Liver (tissue), 9 donors: Measurements from ENCODE around the gene PSRC1. TPM values are rescaled to one million over a fixed set of nuclear protein-coding genes. Genes with fewer than 3 reads are reported as not detected.

Source experiments
- DNase-seq: peaks from one replicate; pipeline ENCODE4 v3.0.0-alpha.2; 2017; ENCODE audit warnings: low spot score
- H3K27ac ChIP-seq, 2 donors: one replicate each; pipeline ENCODE4 v1.7.0; 2013; ENCODE audit warnings: inconsistent platforms in 2 of 2, low read length in 2 of 2, control low read depth in 1 of 2, low read depth in 1 of 2, mild to moderate bottlenecking in 1 of 2
- H3K27me3 ChIP-seq, 4 donors: one replicate each; pipeline versions ENCODE4 v1.6.1 to v1.7.0; 2013; ENCODE audit warnings: low read length in 3 of 4, inconsistent platforms in 1 of 4, mild to moderate bottlenecking in 1 of 4, moderate library complexity in 1 of 4; ENCODE audit not compliant: control insufficient read depth in 4 of 4, insufficient read depth in 4 of 4
- H3K36me3 ChIP-seq, 4 donors: one replicate each; pipeline versions ENCODE4 v1.6.1 to v1.7.0; 2013; ENCODE audit warnings: low read length in 3 of 4, mild to moderate bottlenecking in 3 of 4, low read depth in 1 of 4, moderate library complexity in 1 of 4; ENCODE audit not compliant: control insufficient read depth in 4 of 4, insufficient read depth in 3 of 4
- H3K4me1 ChIP-seq, 4 donors: one replicate each; pipeline versions ENCODE4 v1.6.1 to v1.7.0; 2013; ENCODE audit warnings: low read length in 3 of 4, mild to moderate bottlenecking in 3 of 4, moderate library complexity in 1 of 4; ENCODE audit not compliant: control insufficient read depth in 4 of 4, insufficient read depth in 4 of 4
- H3K4me3 ChIP-seq, 3 donors: one replicate each; pipeline versions ENCODE4 v1.6.1 to v1.7.0; 2013; ENCODE audit warnings: low read length in 3 of 3, control low read depth in 1 of 3, low read depth in 1 of 3, mild to moderate bottlenecking in 1 of 3
- H3K9ac ChIP-seq, 2 donors: one replicate each; pipeline ENCODE4 v1.7.0; 2013; ENCODE audit warnings: low read length in 2 of 2, mild to moderate bottlenecking in 2 of 2, moderate library complexity in 2 of 2, control low read depth in 1 of 2, low read depth in 1 of 2
- H3K9me3 ChIP-seq, 4 donors: one replicate each; pipeline versions ENCODE4 v1.6.1 to v1.7.0; 2013; ENCODE audit warnings: low read length in 3 of 4; ENCODE audit not compliant: control insufficient read depth in 4 of 4
- EGR1 ChIP-seq, 2 donors: IDR thresholded peaks; 2 replicates each; pipeline ENCODE4 v1.6.1; 2016 to 2018; ENCODE audit warnings: antibody characterized with exemption in 2 of 2, low read depth in 2 of 2
- FOXA1 ChIP-seq: IDR thresholded peaks from 2 replicates; pipeline ENCODE4 v1.6.1; 2016; ENCODE audit warnings: antibody characterized with exemption
- FOXA2 ChIP-seq: IDR thresholded peaks from 2 replicates; pipeline ENCODE4 v1.6.1; 2016; ENCODE audit warnings: antibody characterized with exemption
- GABPA ChIP-seq, 2 donors: IDR thresholded peaks in 1 of 2; conservative IDR thresholded peaks in 1 of 2; 2 replicates each; pipeline ENCODE4 v1.6.1; 2016; ENCODE audit warnings: antibody characterized with exemption in 2 of 2, mild to moderate bottlenecking in 1 of 2, moderate library complexity in 1 of 2
- HNF4A ChIP-seq, 2 donors: conservative IDR thresholded peaks; 2 replicates each; pipeline ENCODE4 v1.6.1; 2016; ENCODE audit warnings: antibody characterized with exemption in 2 of 2, mild to moderate bottlenecking in 2 of 2
- HNF4G ChIP-seq: IDR thresholded peaks from 2 replicates; pipeline ENCODE4 v1.6.1; 2016; ENCODE audit warnings: antibody characterized with exemption
- JUND ChIP-seq, 2 donors: IDR thresholded peaks; 2 replicates each; pipeline ENCODE4 v1.6.1; 2016; ENCODE audit warnings: antibody characterized with exemption in 2 of 2
- NR2F2 ChIP-seq: IDR thresholded peaks from 2 replicates; pipeline ENCODE4 v1.6.1; 2016; ENCODE audit warnings: antibody characterized with exemption
- RAD21 ChIP-seq, 2 donors: IDR thresholded peaks; 2 replicates each; pipeline ENCODE4 v1.6.1; 2016; ENCODE audit warnings: antibody characterized with exemption in 2 of 2, mild to moderate bottlenecking in 2 of 2
- RXRA ChIP-seq, 2 donors: IDR thresholded peaks; 2 replicates each; pipeline ENCODE4 v1.6.1; 2017 to 2018; ENCODE audit warnings: antibody characterized with exemption in 2 of 2, mild to moderate bottlenecking in 1 of 2
- SP1 ChIP-seq: IDR thresholded peaks from 2 replicates; pipeline ENCODE4 v1.6.1; 2018; ENCODE audit warnings: antibody characterized with exemption, mild to moderate bottlenecking
- TAF1 ChIP-seq: conservative IDR thresholded peaks from 2 replicates; pipeline ENCODE4 v1.6.1; 2016; ENCODE audit warnings: antibody characterized with exemption, mild to moderate bottlenecking
- YY1 ChIP-seq: IDR thresholded peaks from 2 replicates; pipeline ENCODE4 v1.6.1; 2016; ENCODE audit warnings: antibody characterized with exemption, mild to moderate bottlenecking
- WGBS: extraction: QIAGEN DNeasy Blood & Tissue Kit; methylation state at CpG from one replicate; pipeline ENCODE4 v1.1.7; 2013; 5-methylcytosine and 5-hydroxymethylcytosine counted together
- polyA plus RNA-seq, 2 donors: library from polyadenylated mRNA; stranded (reverse) in 1 of 2; unstranded in 1 of 2; fragments of 200-250 nt in 1 of 2; fragments of >200 nt in 1 of 2; fragmentation: Nextera tagmentation in 1 of 2; extraction: Ambion mirVana in 1 of 2; gene quantifications; one replicate each; pipeline versions ENCODE4 v1.2.1 to v1.2.3, GENCODE V29; 2013 to 2015
- total RNA-seq, 2 donors: library from RNA; depleted of rRNA; stranded (reverse); fragments of >200 nt; gene quantifications; one replicate each; pipeline ENCODE4 v1.2.3, GENCODE V29; 2014
- TF ChIP-seq, protein P1 (sequence below): IDR thresholded peaks from 2 replicates; pipeline ENCODE4 v1.6.1; 2016; ENCODE audit warnings: antibody characterized with exemption
- TF ChIP-seq, protein P2 (sequence below): IDR thresholded peaks from 2 replicates; pipeline ENCODE4 v1.6.1; 2016; ENCODE audit warnings: antibody characterized with exemption, mild to moderate bottlenecking
- TF ChIP-seq, protein P3 (sequence below): IDR thresholded peaks from 2 replicates; pipeline ENCODE4 v1.6.1; 2016; ENCODE audit warnings: antibody characterized with exemption
- TF ChIP-seq, protein P4 (sequence below): fragments of 150-350 bp; IDR thresholded peaks from 2 replicates; pipeline ENCODE4 v1.5.1; 2017; ENCODE audit warnings: improper control_type of control experiment, low read depth, low read length; ENCODE audit not compliant: missing input control
- TF ChIP-seq, protein P5 (sequence below): IDR thresholded peaks from 2 replicates; pipeline ENCODE4 v1.6.1; 2016; ENCODE audit warnings: antibody characterized with exemption
- donor health status: healthy.
- donor health status: healthy.
- donor health status: healthy.
- donor health status: healthy.
- donor health status: healthy.

Gene PSRC1
- total and polyA plus RNA-seq, 4 donors: 0.25 to 2.6 (median 1.1) TPM

DNA sequence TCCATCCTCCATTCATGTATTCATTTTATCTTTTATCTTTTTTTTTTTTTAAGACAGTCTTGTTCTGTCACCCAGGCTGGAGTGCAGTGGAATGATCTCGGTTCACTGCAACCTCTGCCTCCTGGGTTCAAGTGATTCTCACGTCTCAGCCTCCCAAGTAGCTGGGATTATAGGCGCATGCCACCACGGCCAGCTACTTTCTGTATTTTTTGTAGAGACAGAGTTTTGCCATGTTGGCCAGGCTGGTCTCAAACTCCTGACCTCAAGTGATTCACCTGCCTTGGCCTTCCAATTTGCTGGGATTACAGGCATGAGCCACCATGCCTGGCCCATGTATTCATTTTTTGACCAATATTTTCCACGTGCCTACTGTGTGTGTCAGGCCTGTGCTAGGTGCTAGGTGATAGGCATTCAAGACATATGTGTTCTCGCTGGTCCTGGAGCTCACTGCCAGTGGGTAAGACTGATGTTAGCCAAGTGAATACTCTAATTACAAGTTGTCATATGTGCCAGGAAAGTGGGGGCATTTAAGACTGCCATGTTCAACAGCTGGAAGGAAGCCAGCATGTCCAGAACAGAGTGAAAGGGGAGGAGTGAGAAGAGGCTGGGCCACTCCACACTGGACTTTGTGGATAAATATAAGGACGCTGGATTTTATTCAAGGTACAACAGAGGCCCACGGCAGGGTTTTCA is 38.9 kb downstream of the PSRC1 start:
- H3K36me3 ChIP-seq: peaks cover 0 to 2% (median under 1%) of the 10 kb centered on the region in 4 donors
- no peaks in the 10 kb centered on the region for H3K9me3 ChIP-seq
- peaks cover 0 to 16% (median 6%) of the 10 kb centered on the region in 4 donors for H3K4me1 ChIP-seq
- TF ChIP-seq GABPA (IDR thresholded peaks at IDR 0.05 in 1 of 2, conservative IDR thresholded peaks at IDR 0.05 in 1 of 2) (no peak), YY1 (no peak), FOXA2 (no peak), JUND (IDR thresholded peaks at IDR 0.05) (no peak), EGR1 (IDR thresholded peaks at IDR 0.05; ENCODE audit: low read depth in 2 of 2) (no peak), HNF4G (no peak), NR2F2 (no peak), FOXA1 (no peak), RAD21 (IDR thresholded peaks at IDR 0.05) (no peak), SP1 (no peak), TAF1 (no peak), RXRA (IDR thresholded peaks at IDR 0.05) (no peak), HNF4A (conservative IDR thresholded peaks at IDR 0.05) (no peak)
- TF ChIP-seq, protein P1, sequence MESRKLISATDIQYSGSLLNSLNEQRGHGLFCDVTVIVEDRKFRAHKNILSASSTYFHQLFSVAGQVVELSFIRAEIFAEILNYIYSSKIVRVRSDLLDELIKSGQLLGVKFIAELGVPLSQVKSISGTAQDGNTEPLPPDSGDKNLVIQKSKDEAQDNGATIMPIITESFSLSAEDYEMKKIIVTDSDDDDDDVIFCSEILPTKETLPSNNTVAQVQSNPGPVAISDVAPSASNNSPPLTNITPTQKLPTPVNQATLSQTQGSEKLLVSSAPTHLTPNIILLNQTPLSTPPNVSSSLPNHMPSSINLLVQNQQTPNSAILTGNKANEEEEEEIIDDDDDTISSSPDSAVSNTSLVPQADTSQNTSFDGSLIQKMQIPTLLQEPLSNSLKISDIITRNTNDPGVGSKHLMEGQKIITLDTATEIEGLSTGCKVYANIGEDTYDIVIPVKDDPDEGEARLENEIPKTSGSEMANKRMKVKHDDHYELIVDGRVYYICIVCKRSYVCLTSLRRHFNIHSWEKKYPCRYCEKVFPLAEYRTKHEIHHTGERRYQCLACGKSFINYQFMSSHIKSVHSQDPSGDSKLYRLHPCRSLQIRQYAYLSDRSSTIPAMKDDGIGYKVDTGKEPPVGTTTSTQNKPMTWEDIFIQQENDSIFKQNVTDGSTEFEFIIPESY: no peak
- TF ChIP-seq, protein P2, sequence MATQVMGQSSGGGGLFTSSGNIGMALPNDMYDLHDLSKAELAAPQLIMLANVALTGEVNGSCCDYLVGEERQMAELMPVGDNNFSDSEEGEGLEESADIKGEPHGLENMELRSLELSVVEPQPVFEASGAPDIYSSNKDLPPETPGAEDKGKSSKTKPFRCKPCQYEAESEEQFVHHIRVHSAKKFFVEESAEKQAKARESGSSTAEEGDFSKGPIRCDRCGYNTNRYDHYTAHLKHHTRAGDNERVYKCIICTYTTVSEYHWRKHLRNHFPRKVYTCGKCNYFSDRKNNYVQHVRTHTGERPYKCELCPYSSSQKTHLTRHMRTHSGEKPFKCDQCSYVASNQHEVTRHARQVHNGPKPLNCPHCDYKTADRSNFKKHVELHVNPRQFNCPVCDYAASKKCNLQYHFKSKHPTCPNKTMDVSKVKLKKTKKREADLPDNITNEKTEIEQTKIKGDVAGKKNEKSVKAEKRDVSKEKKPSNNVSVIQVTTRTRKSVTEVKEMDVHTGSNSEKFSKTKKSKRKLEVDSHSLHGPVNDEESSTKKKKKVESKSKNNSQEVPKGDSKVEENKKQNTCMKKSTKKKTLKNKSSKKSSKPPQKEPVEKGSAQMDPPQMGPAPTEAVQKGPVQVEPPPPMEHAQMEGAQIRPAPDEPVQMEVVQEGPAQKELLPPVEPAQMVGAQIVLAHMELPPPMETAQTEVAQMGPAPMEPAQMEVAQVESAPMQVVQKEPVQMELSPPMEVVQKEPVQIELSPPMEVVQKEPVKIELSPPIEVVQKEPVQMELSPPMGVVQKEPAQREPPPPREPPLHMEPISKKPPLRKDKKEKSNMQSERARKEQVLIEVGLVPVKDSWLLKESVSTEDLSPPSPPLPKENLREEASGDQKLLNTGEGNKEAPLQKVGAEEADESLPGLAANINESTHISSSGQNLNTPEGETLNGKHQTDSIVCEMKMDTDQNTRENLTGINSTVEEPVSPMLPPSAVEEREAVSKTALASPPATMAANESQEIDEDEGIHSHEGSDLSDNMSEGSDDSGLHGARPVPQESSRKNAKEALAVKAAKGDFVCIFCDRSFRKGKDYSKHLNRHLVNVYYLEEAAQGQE: no peak
- TF ChIP-seq, protein P3, sequence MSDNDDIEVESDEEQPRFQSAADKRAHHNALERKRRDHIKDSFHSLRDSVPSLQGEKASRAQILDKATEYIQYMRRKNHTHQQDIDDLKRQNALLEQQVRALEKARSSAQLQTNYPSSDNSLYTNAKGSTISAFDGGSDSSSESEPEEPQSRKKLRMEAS: no peak
- TF ChIP-seq, protein P4, sequence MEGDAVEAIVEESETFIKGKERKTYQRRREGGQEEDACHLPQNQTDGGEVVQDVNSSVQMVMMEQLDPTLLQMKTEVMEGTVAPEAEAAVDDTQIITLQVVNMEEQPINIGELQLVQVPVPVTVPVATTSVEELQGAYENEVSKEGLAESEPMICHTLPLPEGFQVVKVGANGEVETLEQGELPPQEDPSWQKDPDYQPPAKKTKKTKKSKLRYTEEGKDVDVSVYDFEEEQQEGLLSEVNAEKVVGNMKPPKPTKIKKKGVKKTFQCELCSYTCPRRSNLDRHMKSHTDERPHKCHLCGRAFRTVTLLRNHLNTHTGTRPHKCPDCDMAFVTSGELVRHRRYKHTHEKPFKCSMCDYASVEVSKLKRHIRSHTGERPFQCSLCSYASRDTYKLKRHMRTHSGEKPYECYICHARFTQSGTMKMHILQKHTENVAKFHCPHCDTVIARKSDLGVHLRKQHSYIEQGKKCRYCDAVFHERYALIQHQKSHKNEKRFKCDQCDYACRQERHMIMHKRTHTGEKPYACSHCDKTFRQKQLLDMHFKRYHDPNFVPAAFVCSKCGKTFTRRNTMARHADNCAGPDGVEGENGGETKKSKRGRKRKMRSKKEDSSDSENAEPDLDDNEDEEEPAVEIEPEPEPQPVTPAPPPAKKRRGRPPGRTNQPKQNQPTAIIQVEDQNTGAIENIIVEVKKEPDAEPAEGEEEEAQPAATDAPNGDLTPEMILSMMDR: no peak
- TF ChIP-seq, protein P5, sequence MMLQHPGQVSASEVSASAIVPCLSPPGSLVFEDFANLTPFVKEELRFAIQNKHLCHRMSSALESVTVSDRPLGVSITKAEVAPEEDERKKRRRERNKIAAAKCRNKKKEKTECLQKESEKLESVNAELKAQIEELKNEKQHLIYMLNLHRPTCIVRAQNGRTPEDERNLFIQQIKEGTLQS: no peak
- DNase-seq: no peak
- no peak overlapping the region for H3K27ac ChIP-seq
- H3K9ac ChIP-seq: no peak overlapping the region
- H3K4me3 ChIP-seq: no peak overlapping the region
- WGBS: 87% methylated on average over 8 of the region's 8 CpGs
- no peaks in the 10 kb centered on the region for H3K27me3 ChIP-seq
